ENCODE results near the gene MUS81.

DNA sequence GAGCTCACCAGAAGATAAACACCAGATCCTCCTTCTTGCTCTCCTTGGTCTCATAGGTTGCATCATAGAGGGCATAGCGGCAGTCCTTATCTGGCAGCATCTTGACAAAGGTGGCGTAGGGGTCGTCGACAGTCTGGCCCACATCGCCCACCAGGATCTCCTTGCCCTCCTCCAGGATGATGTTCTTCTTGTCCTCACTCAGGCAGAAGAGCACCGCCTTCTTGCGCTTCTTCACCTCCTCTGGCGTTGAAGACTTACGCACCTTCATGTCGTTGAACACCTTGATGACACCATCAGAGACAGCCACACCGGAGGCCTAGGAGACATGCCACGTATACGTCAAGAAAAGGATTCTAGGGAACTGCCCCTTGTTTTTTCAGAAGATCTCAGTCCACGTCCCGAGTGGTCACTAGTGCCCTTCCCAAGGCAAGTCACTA lies 4.3 kb upstream of the MUS81 start:
- TF ChIP-seq, protein P1, sequence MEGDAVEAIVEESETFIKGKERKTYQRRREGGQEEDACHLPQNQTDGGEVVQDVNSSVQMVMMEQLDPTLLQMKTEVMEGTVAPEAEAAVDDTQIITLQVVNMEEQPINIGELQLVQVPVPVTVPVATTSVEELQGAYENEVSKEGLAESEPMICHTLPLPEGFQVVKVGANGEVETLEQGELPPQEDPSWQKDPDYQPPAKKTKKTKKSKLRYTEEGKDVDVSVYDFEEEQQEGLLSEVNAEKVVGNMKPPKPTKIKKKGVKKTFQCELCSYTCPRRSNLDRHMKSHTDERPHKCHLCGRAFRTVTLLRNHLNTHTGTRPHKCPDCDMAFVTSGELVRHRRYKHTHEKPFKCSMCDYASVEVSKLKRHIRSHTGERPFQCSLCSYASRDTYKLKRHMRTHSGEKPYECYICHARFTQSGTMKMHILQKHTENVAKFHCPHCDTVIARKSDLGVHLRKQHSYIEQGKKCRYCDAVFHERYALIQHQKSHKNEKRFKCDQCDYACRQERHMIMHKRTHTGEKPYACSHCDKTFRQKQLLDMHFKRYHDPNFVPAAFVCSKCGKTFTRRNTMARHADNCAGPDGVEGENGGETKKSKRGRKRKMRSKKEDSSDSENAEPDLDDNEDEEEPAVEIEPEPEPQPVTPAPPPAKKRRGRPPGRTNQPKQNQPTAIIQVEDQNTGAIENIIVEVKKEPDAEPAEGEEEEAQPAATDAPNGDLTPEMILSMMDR (IDR thresholded peaks at IDR 0.05) = no peak
- TF ChIP-seq EZH2phosphoT487 (IDR thresholded peaks at IDR 0.05) = no peak
- TF ChIP-seq EZH2 (IDR thresholded peaks at IDR 0.05) = no peak
